ENCODE measurements around the gene NDUFA3.

NDUFA3 gene

GRCh38 chr19:54148158-54148557 is 45.5 kb downstream of the NDUFA3 start:
- H2AK5ac ChIP-seq (ENCODE audit: low read length, severe bottlenecking), result no peak overlapping the region
- peaks cover 4% of the 10 kb centered on the region for H3K4me1 ChIP-seq (ENCODE audit: control insufficient read depth, insufficient read depth, low read depth, low read length)
- H3K9ac ChIP-seq (ENCODE audit: low read length), result no peak overlapping the region
- no peak overlapping the region for H3K4me2 ChIP-seq (ENCODE audit: low read length, poor library complexity, severe bottlenecking)
- no peak overlapping the region for H4K91ac ChIP-seq (ENCODE audit: low read length)
- peaks cover 62% of the 10 kb centered on the region for H3K79me1 ChIP-seq (replicated peaks; ENCODE audit: low read length, poor library complexity, severe bottlenecking)
- peaks cover 93 to 98% of the 10 kb centered on the region in 2 experiments for H3K36me3 ChIP-seq (ENCODE audit: control insufficient read depth in 1 of 2, insufficient read depth in 2 of 2, low read depth in 1 of 2, low read length in 2 of 2)
- DNase-seq, result no peak
- H2BK15ac ChIP-seq (ENCODE audit: low read depth, poor library complexity, severe bottlenecking), result no peak overlapping the region
- no peak overlapping the region for H3K27ac ChIP-seq (ENCODE audit: low read length, poor library complexity, severe bottlenecking)
- WGBS, result 93% methylated on average over 19 of the region's 19 CpGs
- H2BK120ac ChIP-seq (ENCODE audit: low read depth, low read length), result no peak overlapping the region
- H2BK5ac ChIP-seq (ENCODE audit: low read depth, low read length, poor library complexity, severe bottlenecking), result no peak overlapping the region
- no peaks in the 10 kb centered on the region for H3K9me3 ChIP-seq (ENCODE audit: control insufficient read depth, low read length)
- H3K18ac ChIP-seq (ENCODE audit: low read depth in 1 of 2, low read length in 2 of 2), result no peak overlapping the region
- H3K27me3 ChIP-seq (ENCODE audit: control insufficient read depth in 1 of 2, insufficient read depth in 1 of 2, low read length in 2 of 2), result no peaks in the 10 kb centered on the region
- H2BK12ac ChIP-seq (ENCODE audit: low read length in 2 of 2), result no peak overlapping the region
- H2AFZ ChIP-seq (ENCODE audit: low read depth, low read length), result no peak overlapping the region
- no peak overlapping the region for H3K23ac ChIP-seq (ENCODE audit: low read length in 2 of 2)
- no peak overlapping the region for H3K14ac ChIP-seq (ENCODE audit: low read length in 2 of 2)
- no peak overlapping the region for H4K8ac ChIP-seq (ENCODE audit: low read length)
- no peak overlapping the region for H3K4ac ChIP-seq (ENCODE audit: low read depth in 1 of 2, low read length in 2 of 2)
- H3K4me3 ChIP-seq (ENCODE audit: insufficient read depth in 1 of 2, low read depth in 1 of 2, low read length in 2 of 2), result no peak overlapping the region

GRCh38 chr19:54149021-54149812 is 46.6 kb downstream of the NDUFA3 start:
- Histone ChIP-seq H3K36me3 (ENCODE audit: control insufficient read depth in 1 of 2, insufficient read depth in 2 of 2, low read depth in 1 of 2, low read length in 2 of 2) (peaks cover 92 to 98% of the 10 kb centered on the region in 2 experiments), H3K4me3 (ENCODE audit: insufficient read depth in 1 of 2, low read depth in 1 of 2, low read length in 2 of 2) (no peak overlapping the region), H3K9me3 (ENCODE audit: control insufficient read depth, low read length) (no peaks in the 10 kb centered on the region), H4K91ac (ENCODE audit: low read length) (no peak overlapping the region), H3K14ac (ENCODE audit: low read length in 2 of 2) (no peak overlapping the region), H2AK5ac (ENCODE audit: low read length, severe bottlenecking) (no peak overlapping the region), H2BK5ac (ENCODE audit: low read depth, low read length, poor library complexity, severe bottlenecking) (no peak overlapping the region), H2AFZ (ENCODE audit: low read depth, low read length) (no peak overlapping the region), H3K23ac (ENCODE audit: low read length in 2 of 2) (no peak overlapping the region), H3K27ac (ENCODE audit: low read length, poor library complexity, severe bottlenecking) (no peak overlapping the region), H2BK15ac (ENCODE audit: low read depth, poor library complexity, severe bottlenecking) (no peak overlapping the region), H3K9ac (ENCODE audit: low read length) (no peak overlapping the region), H3K4me1 (ENCODE audit: control insufficient read depth, insufficient read depth, low read depth, low read length) (peaks cover 5% of the 10 kb centered on the region), H3K4ac (ENCODE audit: low read depth in 1 of 2, low read length in 2 of 2) (no peak overlapping the region), H3K4me2 (ENCODE audit: low read length, poor library complexity, severe bottlenecking) (no peak overlapping the region), H4K8ac (ENCODE audit: low read length) (no peak overlapping the region), H3K27me3 (ENCODE audit: control insufficient read depth in 1 of 2, insufficient read depth in 1 of 2, low read length in 2 of 2) (no peaks in the 10 kb centered on the region), H3K79me1 (replicated peaks; ENCODE audit: low read length, poor library complexity, severe bottlenecking) (peaks cover 57% of the 10 kb centered on the region), H2BK12ac (ENCODE audit: low read length in 2 of 2) (no peak overlapping the region), H2BK120ac (ENCODE audit: low read depth, low read length) (no peak overlapping the region), H3K18ac (ENCODE audit: low read depth in 1 of 2, low read length in 2 of 2) (no peak overlapping the region)
- DNase-seq, result no peak
- 96% methylated on average over 12 of the region's 12 CpGs for WGBS

GRCh38 chr19:54151362-54152035 is 48.8 kb downstream of the NDUFA3 start:
- no peak overlapping the region for H2BK12ac ChIP-seq (ENCODE audit: low read length in 2 of 2)
- no peak overlapping the region for H3K4me3 ChIP-seq (ENCODE audit: insufficient read depth in 1 of 2, low read depth in 1 of 2, low read length in 2 of 2)
- H3K4me1 ChIP-seq (ENCODE audit: control insufficient read depth, insufficient read depth, low read depth, low read length), result peaks cover 5% of the 10 kb centered on the region
- no peak overlapping the region for H2AFZ ChIP-seq (ENCODE audit: low read depth, low read length)
- no peak for DNase-seq
- H2AK5ac ChIP-seq (ENCODE audit: low read length, severe bottlenecking), result no peak overlapping the region
- WGBS, result 96% methylated on average over 23 of the region's 23 CpGs
- no peak overlapping the region for H3K4me2 ChIP-seq (ENCODE audit: low read length, poor library complexity, severe bottlenecking)
- H3K14ac ChIP-seq (ENCODE audit: low read length in 2 of 2), result no peak overlapping the region
- no peak overlapping the region for H4K91ac ChIP-seq (ENCODE audit: low read length)
- H3K27me3 ChIP-seq (ENCODE audit: control insufficient read depth in 1 of 2, insufficient read depth in 1 of 2, low read length in 2 of 2), result no peaks in the 10 kb centered on the region
- H3K36me3 ChIP-seq (ENCODE audit: control insufficient read depth in 1 of 2, insufficient read depth in 2 of 2, low read depth in 1 of 2, low read length in 2 of 2), result peaks cover 88 to 94% of the 10 kb centered on the region in 2 experiments
- no peak overlapping the region for H3K9ac ChIP-seq (ENCODE audit: low read length)
- no peak overlapping the region for H3K23ac ChIP-seq (ENCODE audit: low read length in 2 of 2)
- H3K4ac ChIP-seq (ENCODE audit: low read depth in 1 of 2, low read length in 2 of 2), result no peak overlapping the region
- H2BK15ac ChIP-seq (ENCODE audit: low read depth, poor library complexity, severe bottlenecking), result no peak overlapping the region
- no peak overlapping the region for H4K8ac ChIP-seq (ENCODE audit: low read length)
- no peaks in the 10 kb centered on the region for H3K9me3 ChIP-seq (ENCODE audit: control insufficient read depth, low read length)
- no peak overlapping the region for H3K18ac ChIP-seq (ENCODE audit: low read depth in 1 of 2, low read length in 2 of 2)
- H3K79me1 ChIP-seq (replicated peaks; ENCODE audit: low read length, poor library complexity, severe bottlenecking), result peaks cover 46% of the 10 kb centered on the region
- H2BK5ac ChIP-seq (ENCODE audit: low read depth, low read length, poor library complexity, severe bottlenecking), result no peak overlapping the region
- H3K27ac ChIP-seq (ENCODE audit: low read length, poor library complexity, severe bottlenecking), result no peak overlapping the region
- no peak overlapping the region for H2BK120ac ChIP-seq (ENCODE audit: low read depth, low read length)

- Histone ChIP-seq H3K36me3 (ENCODE audit: control insufficient read depth in 1 of 2, insufficient read depth in 2 of 2, low read depth in 1 of 2, low read length in 2 of 2) (peaks cover 88 to 94% of the 10 kb centered on the region in 2 experiments), H3K4me1 (ENCODE audit: control insufficient read depth, insufficient read depth, low read depth, low read length) (peaks cover 2% of the 10 kb centered on the region), H2BK12ac (ENCODE audit: low read length in 2 of 2) (no peak overlapping the region), H4K91ac (ENCODE audit: low read length) (no peak overlapping the region), H3K14ac (ENCODE audit: low read length in 2 of 2) (no peak overlapping the region), H2BK5ac (ENCODE audit: low read depth, low read length, poor library complexity, severe bottlenecking) (no peak overlapping the region), H4K8ac (ENCODE audit: low read length) (no peak overlapping the region), H3K79me1 (replicated peaks; ENCODE audit: low read length, poor library complexity, severe bottlenecking) (peaks cover 44% of the 10 kb centered on the region), H2AFZ (ENCODE audit: low read depth, low read length) (no peak overlapping the region), H2BK120ac (ENCODE audit: low read depth, low read length) (no peak overlapping the region), H3K9ac (ENCODE audit: low read length) (no peak overlapping the region), H2BK15ac (ENCODE audit: low read depth, poor library complexity, severe bottlenecking) (no peak overlapping the region), H3K4me3 (ENCODE audit: insufficient read depth in 1 of 2, low read depth in 1 of 2, low read length in 2 of 2) (no peak overlapping the region), H3K9me3 (ENCODE audit: control insufficient read depth, low read length) (no peaks in the 10 kb centered on the region), H3K27me3 (ENCODE audit: control insufficient read depth in 1 of 2, insufficient read depth in 1 of 2, low read length in 2 of 2) (no peaks in the 10 kb centered on the region), H2AK5ac (ENCODE audit: low read length, severe bottlenecking) (no peak overlapping the region), H3K4ac (ENCODE audit: low read depth in 1 of 2, low read length in 2 of 2) (no peak overlapping the region), H3K18ac (ENCODE audit: low read depth in 1 of 2, low read length in 2 of 2) (no peak overlapping the region), H3K27ac (ENCODE audit: low read length, poor library complexity, severe bottlenecking) (no peak overlapping the region), H3K23ac (ENCODE audit: low read length in 2 of 2) (no peak overlapping the region), H3K4me2 (ENCODE audit: low read length, poor library complexity, severe bottlenecking) (no peak overlapping the region)
- WGBS, result 97% methylated on average over 12 of the region's 12 CpGs
- DNase-seq, result no peak
These were observed 49.6 kb downstream of the NDUFA3 start for GRCh38 chr19:54152267-54152666.

Measured in mesenchymal stem cell (in vitro differentiated cells and primary cell).